ENCODE data around the gene CD164. TPM values are rescaled to one million over a fixed set of nuclear protein-coding genes. Genes with fewer than 3 reads are reported as not detected.

CD164 gene
- total RNA-seq (100 to 1,000 TPM; 108 to 311 (median 179) TPM), polyA plus RNA-seq (100 to 1,000 TPM in 2 of 3 donors, 10 to 100 TPM in 1; 97.8 to 368 (median 107) TPM)
- long read RNA-seq, donor 1, transcript CD164-202 (6 exons, 3,365 nt), result major isoform, 127 of 132 reads
- long read RNA-seq, donor 1, partial matches to known transcripts, result 0 of 132 reads
- long read RNA-seq, donor 1, other reads (novel, unspliced or antisense), result 3 of 132 reads
- long read RNA-seq, donor 2, transcript CD164-202 (6 exons, 3,365 nt), result major isoform, 610 of 643 reads
- long read RNA-seq, donor 2, transcript CD164-203 (5 exons, 2,936 nt), result minor isoform, 13 of 643 reads
- long read RNA-seq, donor 2, partial matches to known transcripts, result 1 of 643 reads
- long read RNA-seq, donor 2, other reads (novel, unspliced or antisense), result 17 of 643 reads

GRCh38 chr6:109381747-109382575 lies at the start of gene CD164:
Gene CD164 (minus strand): TSS chr6:109382467. CDS start chr6:109382378, 89 bp downstream.
- peak; percentile 86 to 87 (median 86) for ATAC-seq
- peak within 1 kb of the TSS; percentile 99 for H3K27ac ChIP-seq
- DNase-seq, result peak; percentile 94 to 97
- intact Hi-C loops (cut with DNase I), result loop anchor here (2.0 to 10.0 kb wide), 5 partner anchors 80 to 837 kb away; partner anchors contain the start of gene SESN1 (in 1 of the 2)
- peaks cover 41% of the 10 kb centered on the region for H3K4me1 ChIP-seq
- H3K36me3 ChIP-seq (ENCODE audit: insufficient read depth in 1 of 2, low read depth in 1 of 2), result peaks cover 14 to 23% of the 10 kb centered on the region in 2 donors
- WGBS, 3 donors, result 0% methylated on average over 78 to 93 of the region's 93 CpGs
- no peaks in the 10 kb centered on the region for H3K27me3 ChIP-seq (ENCODE audit: insufficient read depth in 3 of 3, low read length in 2 of 3)
- peak within 1 kb of the TSS; percentile 87 for H3K4me3 ChIP-seq
- no peaks in the 10 kb centered on the region for H3K9me3 ChIP-seq
- no peak for TF ChIP-seq CTCF (IDR thresholded peaks at IDR 0.05)

GRCh38 chr6:109429496-109429895 lies 47.2 kb upstream of the CD164 start:
- Histone ChIP-seq H3K4me3 (no peak overlapping the region), H3K36me3 (ENCODE audit: insufficient read depth in 1 of 2, low read depth in 1 of 2) (no peaks in the 10 kb centered on the region), H3K27ac (no peak overlapping the region), H3K9me3 (no peaks in the 10 kb centered on the region), H3K4me1 (peaks cover 6% of the 10 kb centered on the region), H3K27me3 (ENCODE audit: insufficient read depth in 3 of 3, low read length in 2 of 3) (no peaks in the 10 kb centered on the region)
- DNase-seq (no peak), ATAC-seq (no peak)
- intact Hi-C loops (cut with DNase I), result no loop called here
- TF ChIP-seq CTCF (IDR thresholded peaks at IDR 0.05), result no peak
- 83 to 92% (median 92%) methylated on average over 3 of the region's 3 CpGs for WGBS, 3 donors

GRCh38 chr6:109428889-109429477 lies 46.7 kb upstream of the CD164 start:
- Histone ChIP-seq H3K27me3 (ENCODE audit: insufficient read depth in 3 of 3, low read length in 2 of 3) (no peaks in the 10 kb centered on the region), H3K9me3 (no peaks in the 10 kb centered on the region), H3K36me3 (ENCODE audit: insufficient read depth in 1 of 2, low read depth in 1 of 2) (no peaks in the 10 kb centered on the region), H3K4me3 (no peak overlapping the region), H3K4me1 (peaks cover 6% of the 10 kb centered on the region), H3K27ac (no peak overlapping the region)
- intact Hi-C loops (cut with DNase I), result no loop called here
- TF ChIP-seq CTCF (IDR thresholded peaks at IDR 0.05), result no peak
- no peak for ATAC-seq
- no peak for DNase-seq
- 26 to 32% (median 30%) methylated on average over 7 of the region's 7 CpGs for WGBS, 3 donors

DNA sequence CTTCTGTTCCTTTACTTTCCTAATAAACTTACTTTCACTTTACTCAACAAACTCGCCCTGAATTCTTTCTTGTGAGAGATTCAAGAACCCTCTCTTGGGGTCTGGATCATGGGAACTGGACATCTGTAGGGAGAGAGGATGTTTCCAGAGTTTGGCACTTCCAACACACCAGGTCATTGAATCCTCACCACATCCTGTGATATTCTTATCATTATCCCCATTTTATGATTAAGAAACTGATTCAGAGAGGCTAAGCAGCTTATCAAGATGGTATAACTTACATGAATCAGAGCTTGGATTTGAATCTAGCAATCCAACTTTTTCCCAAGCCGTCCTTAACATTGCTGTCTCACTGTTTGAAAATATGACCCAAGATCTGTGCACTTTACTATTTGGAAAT lies 42.7 kb upstream of the CD164 start:
- ATAC-seq, result no peak
- no peak for DNase-seq
- 85 to 91% (median 86%) methylated on average over 2 of the region's 2 CpGs for WGBS, 3 donors

More for the DNA sequence above, 42.7 kb upstream of the CD164 start:
- Histone ChIP-seq H3K9me3 (no peaks in the 10 kb centered on the region), H3K4me1 (peaks cover 6% of the 10 kb centered on the region), H3K4me3 (no peak overlapping the region), H3K27me3 (ENCODE audit: insufficient read depth in 3 of 3, low read length in 2 of 3) (no peaks in the 10 kb centered on the region), H3K27ac (no peak overlapping the region), H3K36me3 (ENCODE audit: insufficient read depth in 1 of 2, low read depth in 1 of 2) (no peaks in the 10 kb centered on the region)
- no peak for TF ChIP-seq CTCF (IDR thresholded peaks at IDR 0.05)
- intact Hi-C loops (cut with DNase I), result no loop called here
